Epithelial cell of esophagus (primary cell): ENCODE results near the gene PLBD2.

Source experiments
- DNase-seq: peaks from one replicate; pipeline ENCODE4 v3.0.0; 2010; ENCODE audit warnings: low read depth
- H3K4me3 ChIP-seq: 2 replicates; pipeline ENCODE4 v1.5.1; 2011; ENCODE audit warnings: mild to moderate bottlenecking, low read length, control low read depth
- TF ChIP-seq, protein P1 (sequence below): IDR thresholded peaks from 2 replicates; pipeline ENCODE4 v1.5.1; 2011; ENCODE audit warnings: low read depth, mild to moderate bottlenecking, low read length, control low read depth, inconsistent platforms; ENCODE audit not compliant: insufficient read depth; ENCODE audit errors: missing control alignments

Gene PLBD2

DNA sequence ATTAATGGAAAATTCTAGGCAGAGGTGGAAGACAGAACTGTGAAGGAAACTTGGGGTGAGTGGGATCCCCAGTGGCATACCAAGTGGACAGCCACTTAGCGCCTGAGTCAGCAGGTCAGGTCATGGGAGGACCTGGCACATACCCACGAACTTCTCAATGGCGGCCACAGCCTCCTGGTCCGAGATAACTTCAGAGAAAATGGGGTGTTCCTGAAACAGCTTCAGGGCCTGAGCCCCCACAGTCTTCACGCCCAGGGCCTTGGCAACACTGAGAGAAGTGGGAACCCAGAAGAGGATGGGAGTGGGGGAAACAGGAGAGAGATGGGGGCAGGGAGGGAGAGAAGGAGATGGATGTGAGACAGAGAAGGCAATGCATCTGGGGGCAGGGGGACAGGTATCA, 35.4 kb downstream of the PLBD2 start:
- no peak overlapping the region for H3K4me3 ChIP-seq
- TF ChIP-seq, protein P1, sequence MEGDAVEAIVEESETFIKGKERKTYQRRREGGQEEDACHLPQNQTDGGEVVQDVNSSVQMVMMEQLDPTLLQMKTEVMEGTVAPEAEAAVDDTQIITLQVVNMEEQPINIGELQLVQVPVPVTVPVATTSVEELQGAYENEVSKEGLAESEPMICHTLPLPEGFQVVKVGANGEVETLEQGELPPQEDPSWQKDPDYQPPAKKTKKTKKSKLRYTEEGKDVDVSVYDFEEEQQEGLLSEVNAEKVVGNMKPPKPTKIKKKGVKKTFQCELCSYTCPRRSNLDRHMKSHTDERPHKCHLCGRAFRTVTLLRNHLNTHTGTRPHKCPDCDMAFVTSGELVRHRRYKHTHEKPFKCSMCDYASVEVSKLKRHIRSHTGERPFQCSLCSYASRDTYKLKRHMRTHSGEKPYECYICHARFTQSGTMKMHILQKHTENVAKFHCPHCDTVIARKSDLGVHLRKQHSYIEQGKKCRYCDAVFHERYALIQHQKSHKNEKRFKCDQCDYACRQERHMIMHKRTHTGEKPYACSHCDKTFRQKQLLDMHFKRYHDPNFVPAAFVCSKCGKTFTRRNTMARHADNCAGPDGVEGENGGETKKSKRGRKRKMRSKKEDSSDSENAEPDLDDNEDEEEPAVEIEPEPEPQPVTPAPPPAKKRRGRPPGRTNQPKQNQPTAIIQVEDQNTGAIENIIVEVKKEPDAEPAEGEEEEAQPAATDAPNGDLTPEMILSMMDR, result no peak
- DNase-seq, result no peak

DNA sequence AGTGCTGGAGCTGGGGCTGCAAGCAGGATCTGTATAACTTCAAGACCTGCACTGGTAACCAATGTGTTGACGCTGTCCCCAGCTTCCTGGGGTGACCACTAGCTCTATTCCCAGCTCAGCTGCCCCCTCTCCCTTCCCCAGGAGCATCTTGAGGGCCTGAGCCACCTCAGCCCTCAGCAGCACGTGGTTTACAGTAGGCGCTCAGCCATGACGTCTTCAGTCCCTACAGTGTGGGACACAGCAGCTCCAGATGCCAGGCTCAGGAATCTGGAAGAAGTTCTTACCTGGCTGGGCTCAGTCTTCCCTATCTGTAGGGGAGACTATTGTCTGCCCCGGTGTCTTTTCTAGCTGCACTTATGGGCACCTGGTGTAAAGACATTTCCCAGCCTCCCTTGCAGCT, 36.7 kb downstream of the PLBD2 start:
- TF ChIP-seq, protein P1, result no peak
- no peak overlapping the region for H3K4me3 ChIP-seq
- DNase-seq, result no peak

DNA sequence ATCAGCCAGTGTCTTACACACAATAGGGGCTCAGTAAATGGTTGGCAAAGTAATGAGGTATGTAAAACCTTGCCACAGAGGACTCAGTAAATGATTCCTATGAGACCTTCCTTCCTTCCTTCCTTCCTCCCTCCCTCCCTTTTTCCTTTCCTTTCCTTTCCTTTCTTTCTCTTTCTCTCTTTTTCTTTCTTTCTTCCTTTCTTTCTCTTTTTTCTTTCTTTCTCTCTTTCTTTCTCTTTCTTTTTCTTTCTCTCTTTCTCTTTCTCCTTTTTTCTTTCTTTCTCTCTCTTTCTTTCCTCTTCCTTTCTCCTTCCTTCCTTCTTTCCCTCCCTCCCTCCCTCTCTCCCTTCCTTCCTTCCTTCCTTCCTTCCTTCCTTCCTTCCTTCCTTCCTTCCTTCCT, 37.8 kb downstream of the PLBD2 start:
- TF ChIP-seq, protein P1, result no peak
- H3K4me3 ChIP-seq, result no peak overlapping the region
- DNase-seq, result no peak

DNA sequence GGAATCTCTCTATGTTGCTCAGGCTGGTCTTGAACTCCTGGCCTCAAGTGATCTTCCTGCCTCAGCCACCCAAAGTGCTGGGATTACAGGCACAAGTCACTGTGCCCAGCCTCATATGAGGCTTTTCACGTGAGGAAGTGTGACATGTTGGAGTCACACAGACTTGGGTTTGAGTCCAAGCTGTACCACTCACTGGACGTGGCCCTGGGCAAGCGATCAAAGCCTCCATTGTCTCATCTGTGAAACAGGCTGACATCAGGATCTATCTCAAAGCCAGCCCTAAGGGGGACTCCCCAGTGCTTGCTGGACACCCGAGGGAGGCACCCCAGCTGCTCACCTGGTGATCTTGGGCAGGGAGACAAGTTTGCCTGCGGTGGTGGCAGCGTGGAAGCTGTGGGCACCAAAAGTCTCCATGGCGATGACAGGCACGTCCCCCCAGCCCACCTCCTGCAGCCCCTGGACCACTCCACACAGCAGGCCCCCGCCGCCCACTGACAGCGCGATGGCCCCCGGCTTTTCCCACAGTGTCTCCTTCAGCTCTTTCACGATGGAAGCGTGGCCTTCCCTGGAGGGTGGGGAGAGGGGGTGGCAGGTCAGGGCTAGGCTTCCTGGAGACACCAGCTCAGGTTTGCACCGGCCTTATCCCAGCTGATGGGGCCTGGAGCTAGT, 38.6 kb downstream of the PLBD2 start:
- no peak overlapping the region for H3K4me3 ChIP-seq
- TF ChIP-seq, protein P1, result no peak
- no peak for DNase-seq

DNA sequence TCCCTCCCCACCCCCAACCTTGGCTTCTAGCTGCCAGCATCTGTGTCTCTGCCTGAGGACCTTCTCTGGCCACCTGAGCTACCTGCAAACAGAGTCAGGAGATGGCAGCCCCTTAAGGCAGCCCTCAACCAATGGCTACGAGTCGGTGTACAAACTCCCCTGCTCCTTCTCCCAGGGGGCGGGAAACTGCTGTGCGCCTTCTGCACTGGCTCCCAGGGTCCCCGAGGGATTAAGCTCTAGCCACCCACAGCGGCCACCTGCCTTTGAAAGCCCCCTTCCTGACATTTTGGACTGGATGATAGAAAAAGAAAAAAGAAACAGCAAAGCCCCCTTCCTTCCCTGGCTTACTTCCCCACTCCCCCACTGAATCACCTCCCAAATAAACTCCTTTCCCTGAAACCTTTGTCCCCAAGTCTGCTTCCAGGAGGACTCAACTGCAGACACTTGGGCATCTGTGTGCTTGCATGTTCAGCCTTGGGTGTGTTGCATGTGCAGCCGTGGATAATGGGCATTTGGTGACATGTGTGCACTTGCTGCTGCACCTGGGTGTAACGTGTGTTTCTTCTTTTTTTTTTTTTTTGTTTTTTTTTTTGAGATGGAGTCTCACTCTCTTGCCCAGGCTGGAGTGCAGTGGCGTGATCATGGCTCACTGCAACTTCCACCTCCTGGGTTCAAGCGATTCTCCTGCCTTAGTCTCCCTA, 39.3 kb downstream of the PLBD2 start:
- no peak for DNase-seq
- H3K4me3 ChIP-seq, result no peak overlapping the region
- TF ChIP-seq, protein P1, result no peak

DNA sequence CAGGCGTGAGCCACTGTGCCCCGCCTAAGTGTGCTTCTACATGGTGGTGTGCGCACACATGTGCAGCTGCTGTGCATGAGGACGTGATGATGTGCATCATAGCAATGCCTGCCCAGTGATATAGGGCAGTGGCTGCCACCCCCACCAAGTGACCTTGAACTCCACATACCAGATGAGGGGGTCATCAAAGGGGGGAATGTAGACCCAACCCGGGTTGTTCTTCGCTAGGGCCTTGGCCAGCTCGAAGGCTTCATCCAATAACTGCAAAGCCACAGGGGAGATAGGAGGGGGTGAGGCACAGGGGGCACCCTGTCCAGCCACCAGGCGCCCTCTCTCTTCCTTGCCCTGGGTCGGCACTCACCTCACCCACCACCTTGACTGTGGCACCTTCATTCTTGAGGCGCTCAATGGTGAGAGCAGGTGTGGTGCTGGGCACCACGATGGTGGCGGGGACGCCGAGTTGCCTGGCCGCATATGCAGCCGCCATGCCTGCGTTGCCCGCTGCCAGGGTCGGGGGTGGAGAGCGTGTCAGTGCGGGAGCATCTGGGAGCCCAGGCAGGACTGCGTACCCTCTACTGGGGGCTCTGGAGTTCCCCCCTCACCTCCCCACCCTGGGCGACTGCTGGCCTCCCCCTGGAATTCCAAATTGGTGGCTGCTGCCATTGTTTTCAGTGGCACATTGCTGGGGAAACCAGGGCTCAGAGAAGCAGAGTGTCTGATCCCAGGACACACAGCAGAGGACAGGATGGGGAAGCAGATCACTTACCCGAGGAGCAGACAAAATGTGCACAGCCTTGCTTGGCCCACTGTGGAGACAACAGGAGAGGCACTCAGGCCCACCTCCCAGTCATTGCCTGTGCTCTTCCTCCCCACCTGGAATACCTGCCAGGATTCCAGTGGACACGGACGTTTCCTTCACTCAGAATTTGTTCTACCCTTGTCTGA, 40.2 kb downstream of the PLBD2 start:
- no peak overlapping the region for H3K4me3 ChIP-seq
- DNase-seq, result no peak
- TF ChIP-seq, protein P1, result no peak
